ENCODE results near the gene TEX54. TPM values are rescaled to one million over a fixed set of nuclear protein-coding genes. Genes with fewer than 3 reads are reported as not detected.
A peak's percentile ranks its signal among the peaks of the same experiment; 100 is the strongest.

Gene TEX54
- total and polyA plus RNA-seq, 2 of the 13 experiments (the other 11 are each of a cell fraction or from before 2014, with no cell fraction given) = not detected

DNA sequence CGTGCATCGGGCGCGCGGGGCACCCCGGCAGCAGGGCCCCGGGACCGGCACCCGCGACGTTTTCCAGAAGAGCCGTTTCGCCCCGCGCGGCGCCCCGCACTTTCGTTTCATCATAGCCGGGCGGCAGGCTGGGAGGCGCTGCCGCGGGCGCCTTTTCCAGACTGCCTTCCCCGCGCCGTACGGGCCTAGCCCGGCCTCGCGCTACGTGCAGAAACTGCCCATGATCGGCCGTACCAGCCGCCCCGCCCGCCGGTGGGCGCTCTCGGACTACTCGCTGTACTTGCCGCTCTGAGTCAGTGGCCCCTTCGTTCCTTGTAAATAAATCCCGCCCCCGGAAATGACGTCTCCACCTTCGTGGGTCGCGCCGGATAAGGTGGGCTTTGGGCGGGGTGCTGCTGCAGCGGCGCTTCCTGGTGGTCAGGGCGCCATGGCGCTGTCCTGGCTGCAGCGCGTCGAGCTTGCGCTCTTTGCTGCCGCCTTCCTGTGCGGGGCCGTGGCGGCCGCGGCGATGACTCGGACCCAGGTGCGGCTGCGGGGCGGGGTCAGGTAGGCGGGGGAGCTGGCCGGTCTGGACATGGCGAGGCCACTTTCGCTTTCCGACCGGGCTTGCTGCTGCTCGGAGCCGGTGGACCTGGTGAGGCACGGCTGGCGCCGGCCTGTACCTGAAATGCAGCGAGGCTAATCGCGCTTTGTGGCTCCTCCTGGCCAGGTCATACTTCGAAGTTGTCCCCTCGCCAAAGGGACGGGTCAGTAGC is 45.5 kb downstream of the TEX54 start, which contains the start of gene TMEM179B (continued):
- TF ChIP-seq, protein P1, sequence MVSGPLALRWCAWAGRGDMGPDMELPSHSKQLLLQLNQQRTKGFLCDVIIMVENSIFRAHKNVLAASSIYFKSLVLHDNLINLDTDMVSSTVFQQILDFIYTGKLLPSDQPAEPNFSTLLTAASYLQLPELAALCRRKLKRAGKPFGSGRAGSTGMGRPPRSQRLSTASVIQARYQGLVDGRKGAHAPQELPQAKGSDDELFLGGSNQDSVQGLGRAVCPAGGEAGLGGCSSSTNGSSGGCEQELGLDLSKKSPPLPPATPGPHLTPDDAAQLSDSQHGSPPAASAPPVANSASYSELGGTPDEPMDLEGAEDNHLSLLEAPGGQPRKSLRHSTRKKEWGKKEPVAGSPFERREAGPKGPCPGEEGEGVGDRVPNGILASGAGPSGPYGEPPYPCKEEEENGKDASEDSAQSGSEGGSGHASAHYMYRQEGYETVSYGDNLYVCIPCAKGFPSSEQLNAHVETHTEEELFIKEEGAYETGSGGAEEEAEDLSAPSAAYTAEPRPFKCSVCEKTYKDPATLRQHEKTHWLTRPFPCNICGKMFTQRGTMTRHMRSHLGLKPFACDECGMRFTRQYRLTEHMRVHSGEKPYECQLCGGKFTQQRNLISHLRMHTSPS (CRISPR knock-in tag; IDR thresholded peaks at IDR 0.05; ENCODE audit: low read depth) = no peak; the same call in 1 of the 2 replicates
- TF ChIP-seq ZNF263 (CRISPR knock-in tag; IDR thresholded peaks at IDR 0.05) = no peak; the same call in 1 of the 2 replicates
- TF ChIP-seq HCFC1 (IDR thresholded peaks at IDR 0.05; ENCODE audit: low read depth, low read length) = peak; percentile 41
- TF ChIP-seq ZFP91 (CRISPR knock-in tag; IDR thresholded peaks at IDR 0.05; ENCODE audit: borderline replicate concordance) = peak; percentile 91
- TF ChIP-seq, protein P2, sequence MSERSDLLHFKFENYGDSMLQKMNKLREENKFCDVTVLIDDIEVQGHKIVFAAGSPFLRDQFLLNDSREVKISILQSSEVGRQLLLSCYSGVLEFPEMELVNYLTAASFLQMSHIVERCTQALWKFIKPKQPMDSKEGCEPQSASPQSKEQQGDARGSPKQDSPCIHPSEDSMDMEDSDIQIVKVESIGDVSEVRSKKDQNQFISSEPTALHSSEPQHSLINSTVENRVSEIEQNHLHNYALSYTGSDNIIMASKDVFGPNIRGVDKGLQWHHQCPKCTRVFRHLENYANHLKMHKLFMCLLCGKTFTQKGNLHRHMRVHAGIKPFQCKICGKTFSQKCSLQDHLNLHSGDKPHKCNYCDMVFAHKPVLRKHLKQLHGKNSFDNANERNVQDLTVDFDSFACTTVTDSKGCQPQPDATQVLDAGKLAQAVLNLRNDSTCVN (CRISPR knock-in tag; IDR thresholded peaks at IDR 0.05; ENCODE audit: borderline replicate concordance) = no peak; the same call in 1 of the 2 replicates
- TF ChIP-seq, protein P3, sequence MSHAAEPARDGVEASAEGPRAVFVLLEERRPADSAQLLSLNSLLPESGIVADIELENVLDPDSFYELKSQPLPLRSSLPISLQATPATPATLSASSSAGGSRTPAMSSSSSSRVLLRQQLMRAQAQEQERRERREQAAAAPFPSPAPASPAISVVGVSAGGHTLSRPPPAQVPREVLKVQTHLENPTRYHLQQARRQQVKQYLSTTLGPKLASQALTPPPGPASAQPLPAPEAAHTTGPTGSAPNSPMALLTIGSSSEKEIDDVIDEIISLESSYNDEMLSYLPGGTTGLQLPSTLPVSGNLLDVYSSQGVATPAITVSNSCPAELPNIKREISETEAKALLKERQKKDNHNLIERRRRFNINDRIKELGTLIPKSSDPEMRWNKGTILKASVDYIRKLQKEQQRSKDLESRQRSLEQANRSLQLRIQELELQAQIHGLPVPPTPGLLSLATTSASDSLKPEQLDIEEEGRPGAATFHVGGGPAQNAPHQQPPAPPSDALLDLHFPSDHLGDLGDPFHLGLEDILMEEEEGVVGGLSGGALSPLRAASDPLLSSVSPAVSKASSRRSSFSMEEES (CRISPR knock-in tag; IDR thresholded peaks at IDR 0.05) = no peak; the same call in 1 of the 2 replicates
- TF ChIP-seq IRF9 (CRISPR knock-in tag; IDR thresholded peaks at IDR 0.05; ENCODE audit: borderline replicate concordance) = peak; percentile 89
- peak; percentile 96; the same call in 1 of the 2 replicates for TF ChIP-seq PRMT3 (CRISPR knock-in tag; IDR thresholded peaks at IDR 0.05; ENCODE audit: borderline replicate concordance, low read depth)
- peak; percentile 78; the same call in 1 of the 2 replicates for TF ChIP-seq ZMYM2 (CRISPR knock-in tag; IDR thresholded peaks at IDR 0.05)
- no peak for TF ChIP-seq NR2F1 (CRISPR knock-in tag; IDR thresholded peaks at IDR 0.05)
- TF ChIP-seq TARDBP (CRISPR knock-in tag; IDR thresholded peaks at IDR 0.05) = peak; percentile 93
- peak; percentile 90; the same call in 1 of the 2 replicates for TF ChIP-seq ZNF563 (CRISPR knock-in tag; IDR thresholded peaks at IDR 0.05)
- TF ChIP-seq ZNF607 (CRISPR knock-in tag; IDR thresholded peaks at IDR 0.05; ENCODE audit: borderline replicate concordance) = no peak; the same call in none of the 2 replicates
- TF ChIP-seq ZNF224 (CRISPR knock-in tag; IDR thresholded peaks at IDR 0.05) = no peak
- TF ChIP-seq CBX5 (CRISPR knock-in tag; IDR thresholded peaks at IDR 0.05; ENCODE audit: borderline replicate concordance) = peak; percentile 71; the same call in 1 of the 2 replicates
- peak; percentile 87; the same call in 1 of the 2 replicates for TF ChIP-seq ZNF337 (CRISPR knock-in tag; IDR thresholded peaks at IDR 0.05; ENCODE audit: borderline replicate concordance, low read depth)
- TF ChIP-seq THAP7 (CRISPR knock-in tag; IDR thresholded peaks at IDR 0.05) = peak; percentile 47; the same call in 1 of the 2 replicates
